Loucy (cell line): ENCODE measurements around the gene SBF2.

Source experiments
- H2AFZ ChIP-seq: fragments of 200-600 bp; sonication (generic); 2 replicates; pipeline ENCODE4 v1.6.0; 2016; ENCODE audit warnings: antibody characterized with exemption, mild to moderate bottlenecking, low read length, moderate library complexity
- H3F3A ChIP-seq: fragments of 200-600 bp; 2 replicates; pipeline ENCODE4 v1.6.0; 2016; ENCODE audit warnings: antibody characterized with exemption, low read depth, mild to moderate bottlenecking
- H3K27me3 ChIP-seq: fragments of 200-600 bp; sonication (generic); 2 replicates; pipeline ENCODE4 v1.6.1; 2014; ENCODE audit warnings: low read length, mild to moderate bottlenecking; ENCODE audit not compliant: insufficient read depth, poor library complexity, severe bottlenecking
- H3K36me3 ChIP-seq: fragments of 200-600 bp; sonication (generic); 2 replicates; pipeline ENCODE4 v1.6.1; 2016; ENCODE audit warnings: low read length; ENCODE audit not compliant: insufficient read depth
- H3K4me1 ChIP-seq: fragments of 200-600 bp; sonication (generic); 2 replicates; pipeline ENCODE4 v1.5.1; 2014; ENCODE audit warnings: low read length, mild to moderate bottlenecking; ENCODE audit not compliant: insufficient read depth, poor library complexity, severe bottlenecking
- H3K4me2 ChIP-seq: fragments of 200-600 bp; sonication (generic); 2 replicates; pipeline ENCODE4 v1.6.0; 2014; ENCODE audit warnings: antibody characterized with exemption, low read length, low read depth, mild to moderate bottlenecking; ENCODE audit not compliant: poor library complexity, severe bottlenecking
- H3K4me3 ChIP-seq: fragments of 200-600 bp; sonication (generic); 2 replicates; pipeline ENCODE4 v1.5.1; 2014; ENCODE audit warnings: low read length, mild to moderate bottlenecking, mixed read lengths; ENCODE audit not compliant: poor library complexity, severe bottlenecking
- H3K79me2 ChIP-seq: fragments of 200-600 bp; sonication (generic); 2 replicates; pipeline ENCODE4 v1.6.1; 2014; ENCODE audit warnings: low read length; ENCODE audit not compliant: insufficient read depth
- H3K9ac ChIP-seq: fragments of 200-600 bp; sonication (generic); 2 replicates; pipeline ENCODE4 v1.6.0; 2014; ENCODE audit warnings: mild to moderate bottlenecking, low read depth, low read length, moderate library complexity; ENCODE audit not compliant: poor library complexity, severe bottlenecking
- H3K9me2 ChIP-seq: fragments of 200-600 bp; sonication (generic); replicated peaks from 2 replicates; pipeline ENCODE4 v1.6.1; 2016; ENCODE audit warnings: low read depth, low read length, mixed read lengths
- H3K9me3 ChIP-seq: fragments of 200-600 bp; sonication (generic); 2 replicates; pipeline ENCODE4 v1.6.1; 2014; ENCODE audit warnings: mild to moderate bottlenecking, antibody characterized with exemption, low read length, low read depth; ENCODE audit not compliant: insufficient read depth
- H4K20me1 ChIP-seq: fragments of 200-600 bp; sonication (generic); 2 replicates; pipeline ENCODE4 v1.6.0; 2014; ENCODE audit warnings: antibody characterized with exemption, low read length, mild to moderate bottlenecking; ENCODE audit not compliant: insufficient read depth, poor library complexity, severe bottlenecking
- CTCF ChIP-seq: fragments of 200-600 bp; sonication (generic); conservative IDR thresholded peaks from 2 replicates; pipeline ENCODE4 v1.5.1; 2014; ENCODE audit warnings: mild to moderate bottlenecking, antibody characterized with exemption, low read length
- EZH2phosphoT487 ChIP-seq: fragments of 200-600 bp; IDR thresholded peaks from 2 replicates; pipeline ENCODE4 v1.6.1; 2018; ENCODE audit warnings: antibody characterized with exemption, mild to moderate bottlenecking, moderate library complexity, borderline replicate concordance

Gene SBF2

DNA sequence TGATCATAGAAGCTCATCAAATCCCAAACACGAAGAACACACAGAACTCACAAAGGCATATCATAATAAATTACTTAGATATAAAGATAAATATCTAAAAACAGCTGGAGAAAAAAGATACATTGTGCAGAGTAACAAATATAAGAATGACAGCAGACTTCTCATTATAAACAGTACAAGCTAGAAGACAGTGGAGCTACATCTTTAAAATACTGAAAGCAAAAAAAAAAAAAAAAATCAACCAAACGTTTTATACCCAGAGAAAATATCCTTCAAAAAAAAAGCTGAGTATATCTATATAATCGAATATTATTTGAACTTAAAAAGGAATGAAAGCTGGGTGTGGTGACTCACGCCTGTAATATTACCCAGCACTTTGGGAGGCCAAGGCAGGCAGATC lies 90.0 kb downstream of the SBF2 start:
- Histone ChIP-seq H3K27me3 (no peaks in the 10 kb centered on the region), H3K9me2 (no peaks in the 10 kb centered on the region), H3K9me3 (peaks cover 4% of the 10 kb centered on the region; the same call in 1 of the 2 replicates), H3K36me3 (no peaks in the 10 kb centered on the region), H3K4me3 (no peak overlapping the region), H2AFZ (no peak overlapping the region), H3F3A (no peaks in the 10 kb centered on the region), H3K9ac (no peak overlapping the region), H3K4me2 (no peak overlapping the region), H3K79me2 (no peaks in the 10 kb centered on the region), H3K4me1 (peaks cover 8% of the 10 kb centered on the region), H4K20me1 (no peaks in the 10 kb centered on the region)
- TF ChIP-seq CTCF: no peak
- TF ChIP-seq EZH2phosphoT487: no peak

- Histone ChIP-seq H3K9me3 (peaks cover 4% of the 10 kb centered on the region; the same call in 1 of the 2 replicates), H3K36me3 (no peaks in the 10 kb centered on the region), H3K4me3 (no peak overlapping the region), H4K20me1 (no peaks in the 10 kb centered on the region), H3K27me3 (no peaks in the 10 kb centered on the region), H3K9me2 (no peaks in the 10 kb centered on the region), H3K4me2 (no peak overlapping the region), H3K4me1 (no peaks in the 10 kb centered on the region), H3K9ac (no peak overlapping the region), H2AFZ (no peak overlapping the region), H3K79me2 (no peaks in the 10 kb centered on the region), H3F3A (no peaks in the 10 kb centered on the region)
- TF ChIP-seq EZH2phosphoT487 (no peak), CTCF (no peak)
Observed at GRCh38 chr11:10201343-10201742, 92.7 kb downstream of the SBF2 start.

- Histone ChIP-seq H3K9ac (no peak overlapping the region), H3K4me1 (no peaks in the 10 kb centered on the region), H3K27me3 (no peaks in the 10 kb centered on the region), H3K79me2 (no peaks in the 10 kb centered on the region), H3K36me3 (no peaks in the 10 kb centered on the region), H3F3A (no peaks in the 10 kb centered on the region), H3K4me2 (no peak overlapping the region), H3K9me2 (no peaks in the 10 kb centered on the region), H3K9me3 (no peaks in the 10 kb centered on the region), H4K20me1 (no peaks in the 10 kb centered on the region), H3K4me3 (no peak overlapping the region), H2AFZ (no peak overlapping the region)
- TF ChIP-seq CTCF (no peak), EZH2phosphoT487 (no peak)
Observed at GRCh38 chr11:10197091-10197490, 96.9 kb downstream of the SBF2 start.
